Type B pancreatic cell (in vitro differentiated cells): ENCODE data around the gene USP44. TPM values are rescaled to one million over a fixed set of nuclear protein-coding genes. Genes with fewer than 3 reads are reported as not detected.

ENCODE experiments used
- DNase-seq: peaks from one replicate; pipeline ENCODE4 v3.0.0; 2021; ENCODE audit warnings: mixed read lengths; ENCODE audit not compliant: unreplicated experiment; ENCODE audit errors: extremely low spot score
- H3K27ac Mint-ChIP-seq: 2 replicates; pipeline ENCODE4 v1.8.0; 2021; ENCODE audit warnings: mild to moderate bottlenecking, mixed read lengths
- H3K27me3 Mint-ChIP-seq: 2 replicates; pipeline ENCODE4 v1.8.0; 2021; ENCODE audit warnings: mixed read lengths
- H3K36me3 Mint-ChIP-seq: 2 replicates; pipeline ENCODE4 v1.8.0; 2021; ENCODE audit warnings: mixed read lengths
- H3K4me1 Mint-ChIP-seq: one replicate; pipeline ENCODE4 v1.8.0; 2021; ENCODE audit warnings: mixed read lengths; ENCODE audit not compliant: unreplicated experiment
- H3K4me3 Mint-ChIP-seq: 2 replicates; pipeline ENCODE4 v1.8.0; 2021; ENCODE audit warnings: mild to moderate bottlenecking, mixed read lengths
- H3K9me3 Mint-ChIP-seq: 2 replicates; pipeline ENCODE4 v1.8.0; 2021; ENCODE audit warnings: mixed read lengths
- total RNA-seq: library from RNA; stranded (reverse); gene quantifications from 2 replicates; pipeline ENCODE4 v1.2.1, GENCODE V29; 2021; ENCODE audit warnings: low replicate concordance
- TF ChIP-seq, protein P1 (sequence below): fragments of 200-600 bp; sonication (generic); conservative IDR thresholded peaks from 2 replicates; pipeline ENCODE4 v1.5.0; 2021; ENCODE audit warnings: antibody characterized with exemption, mild to moderate bottlenecking

USP44 gene
- total RNA-seq, 1 donor from 2014 or later: 0.80 TPM

DNA sequence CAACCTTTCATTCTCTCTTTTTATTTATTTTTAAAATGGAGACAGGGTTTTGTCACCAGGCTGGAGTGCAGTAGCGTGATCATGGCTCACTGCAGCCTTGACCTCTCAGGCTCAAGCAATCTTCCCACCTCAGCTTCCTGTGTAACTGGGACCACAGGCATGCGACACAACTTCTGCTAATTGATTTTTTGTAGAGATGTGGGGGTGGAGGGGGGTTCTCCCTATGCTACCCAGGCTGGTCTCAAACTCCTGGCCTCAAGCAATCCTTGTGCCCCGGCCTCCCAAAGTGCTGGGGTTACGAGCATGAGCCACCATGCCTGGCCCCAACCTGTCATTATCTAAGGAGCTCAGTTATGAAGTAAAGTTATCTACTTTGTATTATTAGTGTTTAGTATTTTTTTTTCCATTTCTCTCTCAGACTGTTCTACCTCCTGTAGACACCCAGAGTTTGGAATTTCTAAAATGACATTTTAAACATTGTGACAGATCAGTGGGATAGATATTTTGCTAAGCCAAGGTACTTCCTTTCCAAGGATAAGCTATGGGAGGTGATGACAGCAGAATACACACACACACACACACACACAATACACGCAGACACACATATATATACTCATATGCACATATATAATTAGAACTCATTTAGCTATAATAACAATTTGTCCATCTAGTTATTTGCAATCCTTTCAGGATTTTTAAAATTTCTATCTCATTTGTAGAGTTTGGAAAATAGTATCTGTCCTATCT, 2.1 kb upstream of the USP44 start:
- Mint-ChIP-seq H3K27me3 (peaks cover 76% of the 10 kb centered on the region), H3K4me1 (no peaks in the 10 kb centered on the region), H3K36me3 (no peaks in the 10 kb centered on the region), H3K4me3 (no peak overlapping the region), H3K9me3 (peaks cover 7% of the 10 kb centered on the region), H3K27ac (no peak overlapping the region)
- no peak for DNase-seq
- TF ChIP-seq, protein P1, sequence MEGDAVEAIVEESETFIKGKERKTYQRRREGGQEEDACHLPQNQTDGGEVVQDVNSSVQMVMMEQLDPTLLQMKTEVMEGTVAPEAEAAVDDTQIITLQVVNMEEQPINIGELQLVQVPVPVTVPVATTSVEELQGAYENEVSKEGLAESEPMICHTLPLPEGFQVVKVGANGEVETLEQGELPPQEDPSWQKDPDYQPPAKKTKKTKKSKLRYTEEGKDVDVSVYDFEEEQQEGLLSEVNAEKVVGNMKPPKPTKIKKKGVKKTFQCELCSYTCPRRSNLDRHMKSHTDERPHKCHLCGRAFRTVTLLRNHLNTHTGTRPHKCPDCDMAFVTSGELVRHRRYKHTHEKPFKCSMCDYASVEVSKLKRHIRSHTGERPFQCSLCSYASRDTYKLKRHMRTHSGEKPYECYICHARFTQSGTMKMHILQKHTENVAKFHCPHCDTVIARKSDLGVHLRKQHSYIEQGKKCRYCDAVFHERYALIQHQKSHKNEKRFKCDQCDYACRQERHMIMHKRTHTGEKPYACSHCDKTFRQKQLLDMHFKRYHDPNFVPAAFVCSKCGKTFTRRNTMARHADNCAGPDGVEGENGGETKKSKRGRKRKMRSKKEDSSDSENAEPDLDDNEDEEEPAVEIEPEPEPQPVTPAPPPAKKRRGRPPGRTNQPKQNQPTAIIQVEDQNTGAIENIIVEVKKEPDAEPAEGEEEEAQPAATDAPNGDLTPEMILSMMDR: no peak

DNA sequence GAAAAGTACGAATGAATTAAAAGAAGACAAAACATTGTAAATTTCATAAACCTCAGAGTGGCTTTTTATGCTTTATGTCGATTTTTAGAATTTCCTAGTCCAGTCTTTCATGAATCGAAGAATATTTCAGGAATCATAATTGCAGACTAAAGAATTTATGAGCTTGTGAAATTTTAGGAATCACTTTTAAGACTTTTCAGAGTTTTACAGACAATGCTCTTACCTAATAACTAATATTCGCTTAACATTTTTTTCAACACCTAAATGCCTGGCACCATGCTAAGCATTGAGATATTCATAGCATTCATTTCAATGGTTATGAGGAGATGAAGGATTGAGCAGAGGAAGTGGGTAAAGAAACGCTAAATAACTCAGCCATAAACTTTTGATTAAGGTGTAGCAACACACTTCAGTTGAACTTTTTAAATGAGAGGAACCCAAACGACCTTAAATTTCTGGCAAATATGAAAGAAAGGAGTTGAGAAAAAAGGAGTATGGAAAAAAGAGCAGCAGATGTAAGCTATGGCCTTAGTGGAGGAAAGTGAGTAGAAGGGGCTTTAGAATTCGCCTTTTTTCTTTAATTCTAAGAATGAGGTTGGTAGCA, 739 bp upstream of the USP44 start:
- Mint-ChIP-seq H3K27me3 (peaks cover 73% of the 10 kb centered on the region), H3K9me3 (peaks cover 7% of the 10 kb centered on the region), H3K36me3 (no peaks in the 10 kb centered on the region), H3K27ac (no peak overlapping the region), H3K4me3 (no peak overlapping the region), H3K4me1 (peaks cover 6% of the 10 kb centered on the region)
- no peak for DNase-seq
- TF ChIP-seq, protein P1: no peak

DNA sequence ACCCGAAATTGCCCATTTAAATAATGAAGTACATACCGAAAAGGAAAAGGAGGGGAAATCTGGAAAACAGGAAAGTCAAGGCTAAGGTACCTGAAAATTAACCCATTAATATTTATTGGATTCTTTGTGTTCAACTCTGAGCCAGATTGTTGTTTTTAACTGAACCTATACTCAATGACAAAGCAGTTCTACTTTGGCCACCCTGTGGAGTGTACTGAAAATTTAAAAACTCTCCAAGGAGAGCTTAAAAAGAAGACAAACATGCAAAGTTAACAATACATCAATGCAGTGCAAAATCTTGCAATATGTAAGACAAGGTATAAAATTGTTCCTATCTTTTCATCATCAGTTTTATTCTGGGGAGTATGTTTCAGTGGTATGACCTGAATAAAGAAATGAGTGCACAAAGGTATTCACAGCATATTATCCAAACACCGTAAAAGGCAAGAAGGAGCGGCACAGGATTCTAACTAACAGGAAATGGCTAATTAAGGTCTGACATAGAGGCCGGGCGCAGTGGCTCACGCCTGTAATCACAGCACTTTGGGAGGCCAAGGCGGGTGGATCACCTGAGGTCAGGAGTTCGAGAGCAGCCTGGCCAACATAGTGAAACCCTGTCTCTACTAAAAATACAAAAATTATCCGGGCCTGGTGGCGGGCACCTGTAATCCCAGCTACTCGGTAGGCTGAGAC, 1.7 kb downstream of the USP44 start:
- peak overlapping the region; percentile 86 for H3K4me3 Mint-ChIP-seq
- H3K27me3 Mint-ChIP-seq: peaks cover 89% of the 10 kb centered on the region
- H3K4me1 Mint-ChIP-seq: peaks cover 6% of the 10 kb centered on the region
- DNase-seq: no peak
- peaks cover 7% of the 10 kb centered on the region for H3K9me3 Mint-ChIP-seq
- H3K27ac Mint-ChIP-seq: no peak overlapping the region
- TF ChIP-seq, protein P1: no peak
- H3K36me3 Mint-ChIP-seq: no peaks in the 10 kb centered on the region

DNA sequence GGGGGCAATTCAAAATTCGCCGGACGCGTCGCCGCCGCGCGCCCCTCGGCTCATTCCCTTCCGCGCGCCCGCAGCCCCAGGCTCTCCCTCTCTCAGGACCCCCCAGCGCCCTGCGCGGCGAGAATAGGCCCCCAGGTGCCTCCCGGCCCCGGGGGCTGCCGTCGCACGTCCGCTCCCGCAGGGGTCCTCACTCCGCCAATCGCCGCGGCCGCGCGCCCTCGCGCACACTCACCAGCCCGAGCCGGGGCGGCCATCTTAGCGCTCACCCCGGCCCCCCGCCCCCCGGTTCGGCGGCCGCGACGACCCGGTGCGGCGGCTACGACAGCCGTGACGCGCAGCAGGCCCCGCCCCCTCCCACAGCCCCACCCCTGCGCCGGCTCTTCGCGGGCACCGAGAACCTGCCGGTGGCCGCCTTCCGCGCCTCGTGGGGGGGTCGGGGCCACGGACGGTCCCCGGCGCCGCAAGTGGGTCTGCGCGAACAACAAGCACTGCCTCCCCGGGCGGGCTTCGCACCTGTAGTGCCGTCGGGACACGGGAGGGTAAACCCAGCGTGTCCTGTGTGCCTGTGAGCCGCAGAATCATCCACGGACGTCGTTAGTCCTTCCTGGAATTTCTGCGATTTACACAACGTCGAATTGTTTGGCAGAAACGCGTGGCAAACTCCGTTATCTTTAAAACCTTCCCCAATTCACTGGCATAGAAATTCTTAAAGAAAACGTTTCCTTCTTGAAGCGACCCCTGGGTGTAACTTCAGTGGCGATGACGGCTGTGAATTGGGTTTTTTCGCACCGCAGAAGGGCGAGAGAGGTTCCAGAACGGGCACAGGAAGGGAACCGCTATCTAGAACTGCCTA, 2.5 kb downstream of the USP44 start:
- DNase-seq: peak; percentile 69
- TF ChIP-seq, protein P1: no peak
- Mint-ChIP-seq H3K4me3 (peak overlapping the region; percentile 86), H3K9me3 (peaks cover 7% of the 10 kb centered on the region), H3K27me3 (peaks cover 84% of the 10 kb centered on the region), H3K36me3 (no peaks in the 10 kb centered on the region), H3K27ac (no peak overlapping the region), H3K4me1 (peaks cover 6% of the 10 kb centered on the region)

DNA sequence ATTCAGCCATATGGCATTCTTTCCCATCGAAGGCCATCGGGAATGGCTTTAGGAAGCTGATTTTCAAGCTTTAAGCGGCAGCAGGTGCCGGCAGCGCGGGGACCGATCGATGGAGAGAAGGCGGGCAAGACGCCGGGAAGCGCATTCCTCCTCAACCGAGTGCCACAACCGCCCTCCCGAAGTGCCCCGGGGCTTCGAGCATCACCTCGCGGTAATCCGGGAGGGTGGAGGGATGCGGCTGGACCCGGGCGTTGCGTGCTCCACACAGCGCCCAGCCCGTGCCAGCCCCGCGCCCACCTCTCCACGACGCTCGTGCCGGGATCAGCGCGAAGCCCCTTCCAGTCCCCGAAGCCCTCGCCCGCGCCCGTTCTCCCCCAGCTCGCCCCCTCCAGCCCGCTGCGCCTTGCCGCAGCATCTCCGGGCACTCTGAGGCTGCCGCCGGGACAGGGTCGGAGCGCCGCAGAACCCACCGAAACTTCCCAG, 3.2 kb downstream of the USP44 start:
- Mint-ChIP-seq H3K27ac (no peak overlapping the region), H3K4me3 (peak overlapping the region; percentile 86), H3K36me3 (no peaks in the 10 kb centered on the region), H3K4me1 (peaks cover 6% of the 10 kb centered on the region), H3K27me3 (peaks cover 78% of the 10 kb centered on the region), H3K9me3 (peaks cover 7% of the 10 kb centered on the region)
- TF ChIP-seq, protein P1: no peak
- peak; percentile 69 for DNase-seq
